GM13976 (cell line): ENCODE measurements around the gene AANAT.

Experiments used
- DNase-seq: peaks from one replicate; pipeline ENCODE4 v3.0.0; 2012; ENCODE audit warnings: low spot score
- in situ Hi-C: fragments of 300-500 bp; cut with MboI; formaldehyde crosslinking; loops from one replicate; pipeline ENCODE4 v1.12.0; 2022; ENCODE audit warnings: low sequenced_read_pairs, mixed read lengths, inconsistent platforms; ENCODE audit not compliant: unreplicated experiment
- TF ChIP-seq, protein P1 (sequence below): IDR thresholded peaks from 2 replicates; pipeline ENCODE4 v1.5.1; 2012; ENCODE audit warnings: borderline replicate concordance, mild to moderate bottlenecking; ENCODE audit not compliant: insufficient read depth; ENCODE audit errors: extremely low read depth, missing control alignments, control extremely low read depth

AANAT gene

DNA sequence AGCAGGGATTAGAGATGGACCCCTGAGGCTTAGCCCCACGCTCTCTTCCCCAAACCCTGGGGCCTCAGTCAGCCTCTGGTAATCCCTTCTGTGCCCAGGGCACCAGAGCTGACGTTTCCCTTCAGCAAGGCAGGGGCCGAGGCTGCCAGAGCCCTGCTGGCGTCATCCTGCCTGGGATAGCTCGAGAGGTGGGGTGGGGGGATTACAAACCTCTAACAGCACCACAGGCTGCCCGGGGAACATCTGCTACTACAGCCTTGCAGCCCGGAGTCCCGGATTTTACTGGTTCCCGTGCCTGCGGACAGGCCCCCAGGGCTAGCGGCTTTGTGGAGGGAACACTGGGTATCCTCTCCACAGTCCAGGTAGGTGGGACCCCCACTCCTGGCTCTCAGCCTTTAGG is at the start of gene AANAT:
TSS of gene AANAT (plus strand) at position 238 of the 400 bp plus-strand sequence. CDS start 1,144 bp downstream, outside the sequence.
- no peak for DNase-seq
- in situ Hi-C loops: no loop called here
- TF ChIP-seq, protein P1, sequence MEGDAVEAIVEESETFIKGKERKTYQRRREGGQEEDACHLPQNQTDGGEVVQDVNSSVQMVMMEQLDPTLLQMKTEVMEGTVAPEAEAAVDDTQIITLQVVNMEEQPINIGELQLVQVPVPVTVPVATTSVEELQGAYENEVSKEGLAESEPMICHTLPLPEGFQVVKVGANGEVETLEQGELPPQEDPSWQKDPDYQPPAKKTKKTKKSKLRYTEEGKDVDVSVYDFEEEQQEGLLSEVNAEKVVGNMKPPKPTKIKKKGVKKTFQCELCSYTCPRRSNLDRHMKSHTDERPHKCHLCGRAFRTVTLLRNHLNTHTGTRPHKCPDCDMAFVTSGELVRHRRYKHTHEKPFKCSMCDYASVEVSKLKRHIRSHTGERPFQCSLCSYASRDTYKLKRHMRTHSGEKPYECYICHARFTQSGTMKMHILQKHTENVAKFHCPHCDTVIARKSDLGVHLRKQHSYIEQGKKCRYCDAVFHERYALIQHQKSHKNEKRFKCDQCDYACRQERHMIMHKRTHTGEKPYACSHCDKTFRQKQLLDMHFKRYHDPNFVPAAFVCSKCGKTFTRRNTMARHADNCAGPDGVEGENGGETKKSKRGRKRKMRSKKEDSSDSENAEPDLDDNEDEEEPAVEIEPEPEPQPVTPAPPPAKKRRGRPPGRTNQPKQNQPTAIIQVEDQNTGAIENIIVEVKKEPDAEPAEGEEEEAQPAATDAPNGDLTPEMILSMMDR: no peak

- in situ Hi-C loops: no loop called here
- TF ChIP-seq, protein P1: no peak
- DNase-seq: peak; percentile 41
Observed at GRCh38 chr17:76419576-76420260, 47.7 kb upstream of the AANAT start.

DNA sequence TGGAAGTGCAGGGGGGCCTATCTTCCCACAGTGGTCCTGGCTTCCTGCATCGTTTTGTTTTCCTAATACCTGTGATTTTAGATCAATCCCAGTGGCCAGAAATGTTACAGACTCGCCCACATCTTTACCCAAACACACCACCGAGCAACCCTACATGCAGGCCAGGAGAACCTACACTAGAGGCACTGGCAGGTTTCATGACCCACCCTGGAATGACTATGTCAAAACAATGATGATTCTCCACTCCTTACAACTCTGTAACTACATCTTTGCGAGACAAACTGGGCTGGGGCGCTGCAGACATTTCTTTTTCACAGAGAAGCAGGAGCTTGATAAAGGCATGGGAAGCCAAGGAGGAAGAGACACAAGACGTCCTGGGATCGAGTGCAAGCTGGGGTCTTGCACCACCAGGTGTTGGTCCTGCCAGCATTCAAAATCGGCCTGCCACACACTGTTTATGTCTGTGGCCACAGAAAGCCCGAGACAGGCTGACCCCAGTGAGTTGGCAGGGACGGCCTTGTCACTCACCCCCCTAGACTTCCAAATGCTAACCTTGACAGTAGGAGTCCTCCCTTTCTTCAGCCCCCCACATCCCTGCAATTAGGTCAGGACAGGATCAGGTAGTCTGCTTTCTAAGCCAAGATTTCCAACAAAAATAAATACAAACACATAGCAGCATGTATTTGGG is 46.9 kb upstream of the AANAT start:
- TF ChIP-seq, protein P1: no peak
- DNase-seq: peak; percentile 35
- in situ Hi-C loops: no loop called here

- no peak for DNase-seq
- TF ChIP-seq, protein P1: no peak
- in situ Hi-C loops: no loop called here
Observed at GRCh38 chr17:76421044-76421407, 46.4 kb upstream of the AANAT start.

- in situ Hi-C loops: no loop called here
- no peak for DNase-seq
- TF ChIP-seq, protein P1: no peak
Observed at GRCh38 chr17:76422406-76422805, 45.0 kb upstream of the AANAT start.

DNA sequence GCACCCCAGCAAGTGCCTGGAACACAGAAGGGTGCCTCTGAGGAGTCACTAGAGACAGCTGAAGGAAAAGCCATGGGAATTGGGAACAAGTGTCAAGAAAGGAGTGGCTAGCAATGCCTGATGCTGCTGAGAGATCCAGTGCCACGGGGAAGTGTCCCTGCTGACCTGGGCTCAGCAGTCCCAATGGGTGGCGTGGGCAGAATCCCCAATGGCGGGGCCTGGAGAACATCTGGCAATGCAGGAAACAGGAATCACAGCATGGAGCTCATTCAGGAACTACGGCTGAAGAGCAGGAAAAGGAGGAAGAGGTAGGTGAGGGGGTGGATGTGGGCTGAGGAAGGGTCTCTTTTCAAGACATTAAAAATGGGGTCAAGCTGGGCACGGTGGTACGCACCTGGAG is 44.5 kb upstream of the AANAT start:
- TF ChIP-seq, protein P1: no peak
- in situ Hi-C loops: no loop called here
- DNase-seq: no peak
